NB4 (cell line): ENCODE measurements around the gene TMEM202.

Source experiments
- DNase-seq: peaks from one replicate; pipeline ENCODE4 v3.0.0; 2010; ENCODE audit warnings: low read depth
- H3K4me3 ChIP-seq: one replicate; pipeline ENCODE4 v1.5.1; 2011; ENCODE audit warnings: mild to moderate bottlenecking, low read depth, low read length, moderate library complexity
- CTCF ChIP-seq: IDR thresholded peaks from one replicate; pipeline ENCODE4 v1.5.1; 2012; ENCODE audit warnings: low read depth, low read length
- MAX ChIP-seq: IDR thresholded peaks from 2 replicates; pipeline ENCODE4 v1.6.1; 2011; ENCODE audit warnings: low read depth, low read length
- MYC ChIP-seq: IDR thresholded peaks from 2 replicates; pipeline ENCODE4 v1.6.1; 2011; ENCODE audit warnings: low read depth, low read length
- POLR2A ChIP-seq: IDR thresholded peaks from 2 replicates; pipeline ENCODE4 v1.6.1; 2011; ENCODE audit warnings: mild to moderate bottlenecking; ENCODE audit not compliant: insufficient read length; ENCODE audit errors: extremely low read depth

Gene TMEM202

GRCh38 chr15:72365844-72366243, 32.3 kb upstream of the TMEM202 start:
- H3K4me3 ChIP-seq, result no peak overlapping the region
- TF ChIP-seq CTCF, result no peak
- TF ChIP-seq POLR2A, result no peak
- no peak for TF ChIP-seq MAX
- no peak for TF ChIP-seq MYC
- DNase-seq, result peak; percentile 90

- no peak overlapping the region for H3K4me3 ChIP-seq
- no peak for TF ChIP-seq MYC
- no peak for TF ChIP-seq CTCF
- no peak for TF ChIP-seq MAX
- no peak for TF ChIP-seq POLR2A
- DNase-seq, result peak; percentile 43
Observed at GRCh38 chr15:72368325-72368724, 29.8 kb upstream of the TMEM202 start.

GRCh38 chr15:72368899-72369298, 29.2 kb upstream of the TMEM202 start:
- H3K4me3 ChIP-seq, result no peak overlapping the region
- DNase-seq, result peak; percentile 82
- TF ChIP-seq MYC (no peak), MAX (no peak), CTCF (no peak), POLR2A (no peak)

- TF ChIP-seq MYC (no peak), MAX (no peak), POLR2A (no peak)
- H3K4me3 ChIP-seq, result no peak overlapping the region
- peak; percentile 82 for DNase-seq
Observed at GRCh38 chr15:72369964-72370363, 28.1 kb upstream of the TMEM202 start.

GRCh38 chr15:72372361-72372760, 25.7 kb upstream of the TMEM202 start:
- no peak for TF ChIP-seq CTCF
- no peak for TF ChIP-seq MYC
- no peak for TF ChIP-seq MAX
- no peak for TF ChIP-seq POLR2A
- no peak for DNase-seq
- H3K4me3 ChIP-seq, result no peak overlapping the region

- TF ChIP-seq CTCF (no peak), POLR2A (no peak), MAX (no peak), MYC (no peak)
- peak; percentile 61 for DNase-seq
- peak overlapping the region; percentile 91 for H3K4me3 ChIP-seq
Observed at GRCh38 chr15:72375501-72375845, 22.6 kb upstream of the TMEM202 start.
